Small intestine (tissue), 7 donors: ENCODE measurements around the gene PPIL6. TPM values are rescaled to one million over a fixed set of nuclear protein-coding genes. Genes with fewer than 3 reads are reported as not detected.

Source experiments
- DNase-seq, 2 donors: peaks; one replicate each; pipeline versions ENCODE4 v3.0.0 to v3.0.0-alpha.2; 2013
- FAIRE-seq: peaks from 2 replicates; lab custom pipeline; 2012; peaks lifted over from hg19 to GRCh38; lab: Jason Lieb, UNC
- H3K27ac ChIP-seq, 3 donors: one replicate each; pipeline ENCODE4 v1.5.1; 2013; ENCODE audit warnings: low read length in 2 of 3, mild to moderate bottlenecking in 2 of 3, control low read depth in 1 of 3, inconsistent platforms in 1 of 3, low read depth in 1 of 3, moderate library complexity in 1 of 3
- H3K27me3 ChIP-seq, 3 donors: one replicate each; pipeline ENCODE4 v1.6.1; 2013; ENCODE audit warnings: low read length in 3 of 3, inconsistent platforms in 1 of 3; ENCODE audit not compliant: control insufficient read depth in 3 of 3, insufficient read depth in 3 of 3
- H3K36me3 ChIP-seq, 3 donors: one replicate each; pipeline ENCODE4 v1.6.1; 2013; ENCODE audit warnings: low read length in 3 of 3, inconsistent platforms in 1 of 3, low read depth in 1 of 3, mild to moderate bottlenecking in 1 of 3, moderate library complexity in 1 of 3; ENCODE audit not compliant: control insufficient read depth in 3 of 3, insufficient read depth in 2 of 3
- H3K4me1 ChIP-seq, 3 donors: one replicate each; pipeline ENCODE4 v1.6.1; 2013; ENCODE audit warnings: low read length in 2 of 3, inconsistent platforms in 1 of 3, low read depth in 1 of 3, mild to moderate bottlenecking in 1 of 3, moderate library complexity in 1 of 3; ENCODE audit not compliant: control insufficient read depth in 3 of 3, insufficient read depth in 2 of 3
- H3K4me3 ChIP-seq, 3 donors: one replicate each; pipeline ENCODE4 v1.5.1; 2013; ENCODE audit warnings: low read length in 3 of 3, control low read depth in 1 of 3, inconsistent platforms in 1 of 3, low read depth in 1 of 3, mild to moderate bottlenecking in 1 of 3, moderate library complexity in 1 of 3
- H3K9me3 ChIP-seq, 2 donors: one replicate each; pipeline ENCODE4 v1.6.1; 2013; ENCODE audit warnings: low read depth in 1 of 2, low read length in 1 of 2; ENCODE audit not compliant: control insufficient read depth in 2 of 2, insufficient read depth in 1 of 2
- WGBS, 3 donors: extraction: QIAGEN DNeasy Blood & Tissue Kit; methylation state at CpG; one replicate each; pipeline ENCODE4 v1.1.7; 2013; 5-methylcytosine and 5-hydroxymethylcytosine counted together
- polyA plus RNA-seq, 4 donors: library from polyadenylated mRNA; stranded (reverse) in 3 of 4; unstranded in 1 of 4; fragments of 200-250 nt in 3 of 4; fragments of 120-200 nt in 1 of 4; gene quantifications; one replicate each; pipeline versions ENCODE4 v1.2.1 to v1.2.3, GENCODE V29; 2013
- donor health status: healthy with polysubstance abuse.
- donor health status: control.
- donor health status: control.
- donor health status: Bipolar disorder and iron deficiency.
- donor health status: healthy.

The PPIL6 gene
- polyA plus RNA-seq, 4 donors: 0.22 to 4.8 (median 0.76) TPM; not detected in 1

- FAIRE-seq (no peak), DNase-seq (no peak)
- Histone ChIP-seq H3K36me3 (peaks cover 8 to 65% (median 9%) of the 10 kb centered on the region in 3 donors), H3K9me3 (no peaks in the 10 kb centered on the region), H3K27ac (no peak overlapping the region), H3K4me1 (peaks cover 0 to 2% (median 0%) of the 10 kb centered on the region in 3 donors), H3K27me3 (no peaks in the 10 kb centered on the region), H3K4me3 (no peak overlapping the region)
- WGBS, 3 donors: 90 to 97% (median 90%) methylated on average over 9 of the region's 9 CpGs
Observed at GRCh38 chr6:109472132-109472995, 31.9 kb upstream of the PPIL6 start.

- no peaks in the 10 kb centered on the region for H3K9me3 ChIP-seq
- DNase-seq (no peak), FAIRE-seq (no peak)
- no peaks in the 10 kb centered on the region for H3K27me3 ChIP-seq
- no peak overlapping the region for H3K4me3 ChIP-seq
- WGBS, 3 donors: 79 to 89% (median 86%) methylated on average over 5 of the region's 5 CpGs
- H3K4me1 ChIP-seq: peaks cover 0 to 5% (median under 1%) of the 10 kb centered on the region in 3 donors
- peaks cover 4 to 61% (median 7%) of the 10 kb centered on the region in 3 donors for H3K36me3 ChIP-seq
- no peak overlapping the region for H3K27ac ChIP-seq
Observed at GRCh38 chr6:109471105-109471810, 30.8 kb upstream of the PPIL6 start.

- Histone ChIP-seq H3K27ac (no peak overlapping the region), H3K27me3 (no peaks in the 10 kb centered on the region), H3K4me1 (peaks cover 0 to 14% (median 2%) of the 10 kb centered on the region in 3 donors), H3K4me3 (no peak overlapping the region), H3K9me3 (no peaks in the 10 kb centered on the region), H3K36me3 (peaks cover 4 to 63% (median 11%) of the 10 kb centered on the region in 3 donors)
- WGBS, 3 donors: 90 to 95% (median 94%) methylated on average over 5 of the region's 5 CpGs
- no peak for DNase-seq
- no peak for FAIRE-seq
Observed at GRCh38 chr6:109469591-109470189, 29.3 kb upstream of the PPIL6 start.

DNA sequence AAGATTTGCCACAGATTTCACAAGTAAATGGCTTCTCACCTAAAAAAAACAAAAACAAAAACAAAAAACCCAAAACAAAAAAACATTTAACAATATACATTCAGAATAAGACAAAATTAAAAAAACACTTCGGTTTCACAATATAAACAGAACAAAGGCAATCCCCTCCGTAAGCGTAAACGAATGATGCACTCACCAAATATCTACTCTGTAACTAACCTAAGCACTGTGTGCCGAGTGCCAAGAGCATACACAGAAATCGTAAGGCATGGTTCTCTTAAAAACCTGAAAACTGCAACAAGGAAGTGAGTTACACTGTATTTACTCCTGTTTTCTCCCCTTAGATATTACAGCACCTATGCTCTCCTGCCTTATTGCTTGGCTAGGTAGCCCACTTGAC is 27.3 kb upstream of the PPIL6 start:
- Histone ChIP-seq H3K4me1 (peaks cover 0 to 14% (median 2%) of the 10 kb centered on the region in 3 donors), H3K9me3 (no peaks in the 10 kb centered on the region), H3K27me3 (no peaks in the 10 kb centered on the region), H3K36me3 (peaks cover 4 to 51% (median 9%) of the 10 kb centered on the region in 3 donors), H3K27ac (no peak overlapping the region), H3K4me3 (no peak overlapping the region)
- 83 to 96% (median 94%) methylated on average over 6 of the region's 6 CpGs for WGBS, 3 donors
- no peak for FAIRE-seq
- no peak for DNase-seq

GRCh38 chr6:109466212-109466923 is 25.9 kb upstream of the PPIL6 start:
- H3K27me3 ChIP-seq: no peaks in the 10 kb centered on the region
- H3K27ac ChIP-seq: peak overlapping the region in 2 of 3 donors; percentile 62 to 76
- peaks cover 0 to 14% (median 2%) of the 10 kb centered on the region in 3 donors for H3K4me1 ChIP-seq
- H3K36me3 ChIP-seq: peaks cover 4 to 40% (median 7%) of the 10 kb centered on the region in 3 donors
- no peaks in the 10 kb centered on the region for H3K9me3 ChIP-seq
- FAIRE-seq (no peak), DNase-seq (peak; percentile 59 to 75)
- 65 to 78% (median 65%) methylated on average over 7 of the region's 7 CpGs for WGBS, 3 donors
- H3K4me3 ChIP-seq: no peak overlapping the region

GRCh38 chr6:109465772-109466171 is 25.3 kb upstream of the PPIL6 start:
- 76 to 81% (median 81%) methylated on average over 7 of the region's 7 CpGs for WGBS, 3 donors
- no peaks in the 10 kb centered on the region for H3K9me3 ChIP-seq
- FAIRE-seq (no peak), DNase-seq (peak in 1 of 2 donors; percentile 44)
- peaks cover 4 to 38% (median 7%) of the 10 kb centered on the region in 3 donors for H3K36me3 ChIP-seq
- no peak overlapping the region for H3K4me3 ChIP-seq
- peaks cover 0 to 14% (median 2%) of the 10 kb centered on the region in 3 donors for H3K4me1 ChIP-seq
- no peaks in the 10 kb centered on the region for H3K27me3 ChIP-seq
- peak overlapping the region in 1 of 3 donors; percentile 76 for H3K27ac ChIP-seq

DNA sequence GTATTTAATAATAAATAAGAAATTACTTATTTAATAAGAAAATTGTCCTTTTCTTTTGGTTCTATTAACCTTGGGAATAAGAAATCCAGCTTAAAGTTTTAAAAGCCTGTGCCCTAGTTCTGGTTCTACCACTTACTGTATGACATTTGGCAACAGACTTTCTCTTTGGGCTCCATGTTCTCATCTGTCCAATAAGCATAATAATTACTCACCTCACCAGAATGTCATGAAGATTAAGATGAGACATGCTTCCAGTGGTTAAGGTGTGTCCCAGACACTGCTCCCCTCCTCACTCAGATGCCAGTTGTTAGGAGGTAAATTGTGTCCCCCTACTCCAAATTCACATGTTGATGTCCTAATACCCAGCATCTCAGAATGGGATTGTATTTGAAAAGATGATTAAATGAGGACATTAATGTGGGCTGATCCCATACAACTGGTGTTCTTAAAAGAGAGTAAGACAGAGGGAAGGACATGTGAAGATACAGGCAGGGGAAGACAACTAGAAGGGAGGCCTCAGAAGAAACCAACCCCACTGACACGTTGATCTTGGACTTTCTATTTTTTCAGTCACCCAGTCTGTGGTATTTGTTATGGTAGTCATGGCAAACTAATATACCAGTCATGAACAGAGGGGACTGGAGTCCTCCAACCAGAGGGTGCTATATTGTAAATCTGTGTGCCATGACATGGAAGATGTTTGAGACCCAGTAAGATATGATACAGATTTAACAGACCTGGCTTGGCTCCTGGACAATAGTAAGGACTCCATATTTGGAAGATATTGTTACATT is 21.5 kb upstream of the PPIL6 start:
- H3K36me3 ChIP-seq: peaks cover 4 to 15% (median 4%) of the 10 kb centered on the region in 3 donors
- no peaks in the 10 kb centered on the region for H3K9me3 ChIP-seq
- 75 to 80% (median 78%) methylated on average over 1 of the region's 1 CpG for WGBS, 3 donors
- H3K4me1 ChIP-seq: peaks cover 3 to 26% (median 3%) of the 10 kb centered on the region in 3 donors
- no peak overlapping the region for H3K4me3 ChIP-seq
- DNase-seq (no peak), FAIRE-seq (no peak)
- H3K27ac ChIP-seq: no peak overlapping the region
- H3K27me3 ChIP-seq: no peaks in the 10 kb centered on the region
